ENCODE results near the gene ARSI. TPM values are rescaled to one million over a fixed set of nuclear protein-coding genes. Genes with fewer than 3 reads are reported as not detected.

ARSI gene
- total and polyA plus RNA-seq, 2 of the 13 experiments (the other 11 are each of a cell fraction or from before 2014, with no cell fraction given) = 4.2 to 33.9 TPM

- H3K4me2 ChIP-seq (ENCODE audit: low read depth, low read length) = no peak overlapping the region
- FAIRE-seq (no peak), ATAC-seq (no peak), DNase-seq (ENCODE audit: low spot score) (no peak)
- no peaks in the 10 kb centered on the region for H3K79me2 ChIP-seq (ENCODE audit: insufficient read depth, low read length)
- H3K4me1 ChIP-seq (ENCODE audit: insufficient read depth, low read length) = peaks cover 59% of the 10 kb centered on the region
- H3K9me3 ChIP-seq (ENCODE audit: low read length) = no peaks in the 10 kb centered on the region
- in situ Hi-C loops (cut with HindIII; ENCODE audit: extremely low pct_ligation_motif_present, low pct_unique_long_range_greater_than_20kb) = no loop called here
- H2AFZ ChIP-seq (ENCODE audit: low read length) = no peak overlapping the region
- WGBS (ENCODE audit: low lambda C conversion rate) = 71% methylated on average over 5 of the region's 9 CpGs
- no peaks in the 10 kb centered on the region for H4K20me1 ChIP-seq (ENCODE audit: insufficient read depth, low read length)
- TF ChIP-seq ZNF510 (CRISPR knock-in tag; IDR thresholded peaks at IDR 0.05; ENCODE audit: low read depth) (no peak), ZKSCAN1 (IDR thresholded peaks at IDR 0.05; ENCODE audit: low read length) (no peak), RAD51 (IDR thresholded peaks at IDR 0.05; ENCODE audit: borderline replicate concordance) (no peak), ZNF674 (CRISPR knock-in tag; IDR thresholded peaks at IDR 0.05; ENCODE audit: low read depth) (no peak), MTF1 (CRISPR knock-in tag; IDR thresholded peaks at IDR 0.05) (no peak), NAIF1 (CRISPR knock-in tag; IDR thresholded peaks at IDR 0.05; ENCODE audit: borderline replicate concordance) (no peak), ATF2 (CRISPR knock-in tag; IDR thresholded peaks at IDR 0.05) (no peak), ZNF598 (CRISPR knock-in tag; IDR thresholded peaks at IDR 0.05; ENCODE audit: borderline replicate concordance) (no peak)
- no TSS peak for BruUV-seq (replicated peaks)
- no peak overlapping the region for H3K9ac ChIP-seq (ENCODE audit: insufficient read depth, low read depth, low read length)
- H3K27ac ChIP-seq (ENCODE audit: extremely low read length, insufficient read depth, low read length) = no peak overlapping the region
- no peaks in the 10 kb centered on the region for H3K27me3 ChIP-seq (ENCODE audit: control insufficient read depth in 1 of 2, insufficient read depth in 2 of 2, low read length in 2 of 2)
- intact Hi-C loops (cut with micrococcal nuclease; ENCODE audit: unreplicated experiment) = no loop called here
- ChIA-PET POLR2A (no interaction called here), CTCF (ENCODE audit: low intra/inter-chr PET ratio, low total read pairs) (no interaction called here)
- H3K36me3 ChIP-seq (replicated peaks in 1 of 2; ENCODE audit: control insufficient read depth in 1 of 2, insufficient read depth in 2 of 2, low read length in 2 of 2) = no peaks in the 10 kb centered on the region
- no peak overlapping the region for H3K4me3 ChIP-seq (replicated peaks in 1 of 3; ENCODE audit: insufficient read depth in 1 of 3, low read depth in 2 of 3, low read length in 3 of 3)
These were observed 16.1 kb upstream of the ARSI start for GRCh38 chr5:150318613-150319483.
